Hematopoietic multipotent progenitor cell treated with erythropoietin and hydrocortisone succinate and interleukin-3 and kit ligand, for 4 days (in vitro differentiated cells): ENCODE results near the gene SEC14L5.

Source experiments
- DNase-seq: peaks from one replicate; pipeline ENCODE4 v3.0.0-alpha.2; 2015

SEC14L5 gene

GRCh38 chr16:4987580-4988374 lies 29.6 kb downstream of the SEC14L5 start:
- DNase-seq, result no peak

- DNase-seq, result no peak
These were observed 30.5 kb downstream of the SEC14L5 start for GRCh38 chr16:4988647-4989046.

- no peak for DNase-seq
These were observed 31.4 kb downstream of the SEC14L5 start for GRCh38 chr16:4989391-4990006.

- no peak for DNase-seq
These were observed 32.3 kb downstream of the SEC14L5 start for GRCh38 chr16:4990415-4990814.

GRCh38 chr16:4991754-4992153 lies 33.6 kb downstream of the SEC14L5 start:
- no peak for DNase-seq

GRCh38 chr16:4994719-4995434 lies 36.7 kb downstream of the SEC14L5 start:
- no peak for DNase-seq

- DNase-seq, result no peak
These were observed 42.5 kb downstream of the SEC14L5 start for GRCh38 chr16:5000573-5001001.

GRCh38 chr16:5001571-5001970 lies 43.4 kb downstream of the SEC14L5 start:
- DNase-seq, result peak; percentile 43

GRCh38 chr16:5001986-5002385 lies 43.9 kb downstream of the SEC14L5 start:
- no peak for DNase-seq

- DNase-seq, result no peak
These were observed 44.6 kb downstream of the SEC14L5 start for GRCh38 chr16:5002699-5003143.

- DNase-seq, result no peak
These were observed 45.1 kb downstream of the SEC14L5 start for GRCh38 chr16:5003211-5003610.

GRCh38 chr16:5003828-5004227 lies 45.7 kb downstream of the SEC14L5 start:
- DNase-seq, result no peak

- no peak for DNase-seq
These were observed 46.2 kb downstream of the SEC14L5 start for GRCh38 chr16:5004311-5004710.

- DNase-seq, result no peak
These were observed 47.8 kb downstream of the SEC14L5 start for GRCh38 chr16:5005916-5006315.

GRCh38 chr16:5006348-5007193 lies 48.4 kb downstream of the SEC14L5 start:
- no peak for DNase-seq

GRCh38 chr16:5007256-5007655 lies 49.1 kb downstream of the SEC14L5 start:
- no peak for DNase-seq

- no peak for DNase-seq
These were observed 50.2 kb downstream of the SEC14L5 start for GRCh38 chr16:5008311-5008731.

- DNase-seq, result no peak
These were observed 52.6 kb downstream of the SEC14L5 start for GRCh38 chr16:5010576-5011329.

GRCh38 chr16:5011637-5012036 lies 53.5 kb downstream of the SEC14L5 start:
- no peak for DNase-seq

- DNase-seq, result no peak
These were observed 54.8 kb downstream of the SEC14L5 start for GRCh38 chr16:5012887-5013286.

GRCh38 chr16:5015351-5015750 lies 57.2 kb downstream of the SEC14L5 start:
- DNase-seq, result no peak

GRCh38 chr16:5015887-5016286 lies 57.8 kb downstream of the SEC14L5 start:
- DNase-seq, result no peak
